CD4-positive, alpha-beta memory T cell (primary cell): Measurements from ENCODE around the gene RNF157. TPM values are rescaled to one million over a fixed set of nuclear protein-coding genes. Genes with fewer than 3 reads are reported as not detected.
A peak's percentile ranks its signal among the peaks of the same experiment; 100 is the strongest.

Experiments
- CTCF ChIA-PET: fragments of 350-600 bp; sonication (Branson Sonifier 250); formaldehyde crosslinking; loops from one replicate; lab custom pipeline; 2021; ENCODE audit warnings: inconsistent platforms; ENCODE audit not compliant: partially characterized antibody; lab: Charles Lee
- POLR2A ChIA-PET: fragments of 350-600 bp; sonication (Branson Sonifier 250); formaldehyde crosslinking; loops from one replicate; lab custom pipeline; 2021; ENCODE audit not compliant: partially characterized antibody; lab: Charles Lee
- DNase-seq, 5 donors: peaks; one replicate each; pipeline versions ENCODE4 v3.0.0 to v3.0.0-alpha.2; 2020 to 2022; ENCODE audit warnings: mixed read lengths in 1 of 5
- H3K27ac ChIP-seq: one replicate; pipeline ENCODE4 v1.7.0; 2013; ENCODE audit warnings: low read depth, low read length
- H3K27me3 ChIP-seq: 2 replicates; pipeline ENCODE4 v1.7.0; 2013; ENCODE audit warnings: mild to moderate bottlenecking, low read length, moderate library complexity; ENCODE audit not compliant: insufficient read depth
- H3K36me3 ChIP-seq: 2 replicates; pipeline ENCODE4 v1.7.0; 2013; ENCODE audit warnings: mild to moderate bottlenecking, low read length, moderate library complexity; ENCODE audit not compliant: insufficient read depth
- H3K4me1 ChIP-seq: 2 replicates; pipeline ENCODE4 v1.7.0; 2013; ENCODE audit warnings: mild to moderate bottlenecking, low read length, moderate library complexity; ENCODE audit not compliant: insufficient read depth
- H3K4me3 ChIP-seq, 2 donors: one replicate each; pipeline ENCODE4 v1.7.0; 2013; ENCODE audit warnings: low read length in 2 of 2, mild to moderate bottlenecking in 1 of 2
- H3K9me3 ChIP-seq, 2 donors: one replicate each; pipeline ENCODE4 v1.7.0; 2013; ENCODE audit warnings: low read length in 2 of 2, control low read depth in 1 of 2; ENCODE audit not compliant: control insufficient read depth in 1 of 2
- H3K27ac Mint-ChIP-seq, 7 donors: one replicate each; pipeline ENCODE4 v1.8.0; 2020 to 2021; ENCODE audit warnings: mixed read lengths in 7 of 7, mild to moderate bottlenecking in 6 of 7, inconsistent platforms in 3 of 7, moderate library complexity in 3 of 7
- H3K27me3 Mint-ChIP-seq, 2 donors: one replicate each; pipeline ENCODE4 v1.8.0; 2020 to 2021; ENCODE audit warnings: mixed read lengths in 2 of 2
- H3K36me3 Mint-ChIP-seq, 2 donors: one replicate each; pipeline ENCODE4 v1.8.0; 2020 to 2021; ENCODE audit warnings: mixed read lengths in 2 of 2, inconsistent platforms in 1 of 2, mild to moderate bottlenecking in 1 of 2
- H3K4me1 Mint-ChIP-seq, 4 donors: one replicate each; pipeline ENCODE4 v1.8.0; 2020 to 2021; ENCODE audit warnings: mixed read lengths in 4 of 4, mild to moderate bottlenecking in 1 of 4
- H3K4me3 Mint-ChIP-seq, 8 donors: one replicate each; pipeline ENCODE4 v1.8.0; 2020 to 2021; ENCODE audit warnings: mixed read lengths in 8 of 8, mild to moderate bottlenecking in 7 of 8, moderate library complexity in 6 of 8, inconsistent platforms in 3 of 8
- H3K9me3 Mint-ChIP-seq, 8 donors: one replicate each; pipeline ENCODE4 v1.8.0; 2020 to 2021; ENCODE audit warnings: mixed read lengths in 8 of 8, mild to moderate bottlenecking in 5 of 8, inconsistent platforms in 3 of 8, moderate library complexity in 1 of 8
- intact Hi-C: fragments of 100-400 bp; cut with micrococcal nuclease; formaldehyde crosslinking; loops from one replicate; pipeline ENCODE4 v1.15.1; 2023
- polyA plus RNA-seq, 2 donors: library from polyadenylated mRNA; unstranded; fragments of 300-500 nt; fragmentation: Illumina TruSeq; gene quantifications; one replicate each; pipeline ENCODE4 v1.2.3, GENCODE V29; 2021
- total RNA-seq, 2 experiments: library from RNA; stranded (reverse); gene quantifications; one replicate each; pipeline ENCODE4 v1.2.3, GENCODE V29; 2021

RNF157 gene
- total and polyA plus RNA-seq, 4 experiments from 2014 or later: 4.0 to 22.5 (median 20.0) TPM

GRCh38 chr17:76274112-76274956 is 34.0 kb upstream of the RNF157 start:
- peaks cover 0 to 1% (median 0%) of the 10 kb centered on the region in 8 donors for H3K9me3 Mint-ChIP-seq
- ChIA-PET CTCF (interaction anchor here (0.9 to 6.1 kb wide), 6 partner anchors 85 to 152 kb away, joined by 4 to 53 read pairs (median 7); no protein-coding TSS in a partner anchor), POLR2A (interaction anchor here (1.1 to 18.5 kb wide), 10 partner anchors 8 to 211 kb away, joined by 3 to 620 read pairs (median 60); partner anchors contain the start of genes EXOC7, FOXJ1, RNF157 and UBALD2)
- intact Hi-C loops: no loop called here
- H3K27ac ChIP-seq: peak overlapping the region; percentile 4
- peaks cover 2 to 9% of the 10 kb centered on the region in 2 donors for H3K36me3 Mint-ChIP-seq
- peaks cover 18 to 64% (median 35%) of the 10 kb centered on the region in 4 donors for H3K4me1 Mint-ChIP-seq
- DNase-seq: no peak
- peaks cover 58% of the 10 kb centered on the region for H3K4me1 ChIP-seq
- peak overlapping the region in 2 of 8 donors; percentile 31 to 39 for H3K4me3 Mint-ChIP-seq
- no peaks in the 10 kb centered on the region for H3K9me3 ChIP-seq
- H3K4me3 ChIP-seq: no peak overlapping the region
- peaks cover 10% of the 10 kb centered on the region for H3K36me3 ChIP-seq
- H3K27me3 Mint-ChIP-seq: no peaks in the 10 kb centered on the region
- no peaks in the 10 kb centered on the region for H3K27me3 ChIP-seq
- H3K27ac Mint-ChIP-seq: peak overlapping the region in 6 of 7 donors; percentile 22 to 91 (median 48)

DNA sequence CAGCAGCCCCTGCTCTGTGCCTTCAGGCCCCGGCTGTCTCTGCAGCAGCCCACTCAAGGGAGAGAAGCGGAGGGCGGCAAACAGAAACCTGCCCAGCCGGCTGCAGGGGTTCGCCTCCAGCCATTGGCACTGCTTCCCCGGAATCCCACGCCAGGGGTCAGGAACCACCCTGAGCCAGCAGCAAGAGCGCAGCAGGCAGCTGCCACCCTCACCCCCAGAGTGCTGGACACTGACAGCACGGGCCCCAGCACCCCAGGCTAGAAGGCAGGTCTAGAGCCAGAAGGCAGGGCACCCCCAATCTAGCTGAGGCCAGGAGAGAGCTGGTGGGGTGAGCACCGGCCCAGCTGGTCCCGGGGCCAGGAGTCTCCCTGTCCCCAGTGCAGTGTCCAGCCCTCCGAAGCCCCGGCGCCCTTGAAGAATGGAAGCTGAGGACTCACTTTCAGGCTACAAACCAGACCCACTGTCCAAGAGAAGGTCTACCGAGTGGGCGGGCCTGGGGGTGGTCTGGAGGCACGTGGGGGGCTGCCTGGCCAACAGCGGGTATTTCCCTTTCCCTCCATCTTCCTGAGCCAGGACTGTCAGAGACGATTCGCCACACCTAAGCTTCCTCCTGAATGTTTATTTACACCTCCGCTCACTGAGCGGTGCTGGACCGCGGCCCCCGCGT is 33.3 kb upstream of the RNF157 start:
- peaks cover 3 to 14% of the 10 kb centered on the region in 2 donors for H3K36me3 Mint-ChIP-seq
- Histone ChIP-seq H3K27me3 (no peaks in the 10 kb centered on the region), H3K4me3 (peak overlapping the region in 1 of 2 donors; percentile 68), H3K4me1 (peaks cover 62% of the 10 kb centered on the region), H3K27ac (peak overlapping the region; percentile 89), H3K36me3 (peaks cover 14% of the 10 kb centered on the region), H3K9me3 (no peaks in the 10 kb centered on the region)
- H3K27ac Mint-ChIP-seq: peak overlapping the region; percentile 84 to 96 (median 94)
- no peak for DNase-seq
- POLR2A ChIA-PET: interaction anchor here (1.4 to 18.5 kb wide), 10 partner anchors 8 to 153 kb away, joined by 4 to 620 read pairs (median 60); partner anchors contain the start of genes FOXJ1, RNF157 and UBALD2
- intact Hi-C loops: no loop called here
- CTCF ChIA-PET: interaction anchor here (2.0 to 6.1 kb wide), 4 partner anchors 90 to 151 kb away, joined by 6 to 53 read pairs (median 14); no protein-coding TSS in a partner anchor
- peaks cover 18 to 71% (median 41%) of the 10 kb centered on the region in 4 donors for H3K4me1 Mint-ChIP-seq
- H3K9me3 Mint-ChIP-seq: peaks cover 0 to 1% (median 0%) of the 10 kb centered on the region in 8 donors
- no peaks in the 10 kb centered on the region for H3K27me3 Mint-ChIP-seq
- H3K4me3 Mint-ChIP-seq: peak overlapping the region in 2 of 8 donors; percentile 78 to 90

- no peaks in the 10 kb centered on the region for H3K9me3 ChIP-seq
- CTCF ChIA-PET: interaction anchor here (1.4 to 6.1 kb wide), 6 partner anchors 26 to 149 kb away, joined by 5 to 53 read pairs (median 6); no protein-coding TSS in a partner anchor
Measured at GRCh38 chr17:76272541-76273444, 32.5 kb upstream of the RNF157 start.

DNA sequence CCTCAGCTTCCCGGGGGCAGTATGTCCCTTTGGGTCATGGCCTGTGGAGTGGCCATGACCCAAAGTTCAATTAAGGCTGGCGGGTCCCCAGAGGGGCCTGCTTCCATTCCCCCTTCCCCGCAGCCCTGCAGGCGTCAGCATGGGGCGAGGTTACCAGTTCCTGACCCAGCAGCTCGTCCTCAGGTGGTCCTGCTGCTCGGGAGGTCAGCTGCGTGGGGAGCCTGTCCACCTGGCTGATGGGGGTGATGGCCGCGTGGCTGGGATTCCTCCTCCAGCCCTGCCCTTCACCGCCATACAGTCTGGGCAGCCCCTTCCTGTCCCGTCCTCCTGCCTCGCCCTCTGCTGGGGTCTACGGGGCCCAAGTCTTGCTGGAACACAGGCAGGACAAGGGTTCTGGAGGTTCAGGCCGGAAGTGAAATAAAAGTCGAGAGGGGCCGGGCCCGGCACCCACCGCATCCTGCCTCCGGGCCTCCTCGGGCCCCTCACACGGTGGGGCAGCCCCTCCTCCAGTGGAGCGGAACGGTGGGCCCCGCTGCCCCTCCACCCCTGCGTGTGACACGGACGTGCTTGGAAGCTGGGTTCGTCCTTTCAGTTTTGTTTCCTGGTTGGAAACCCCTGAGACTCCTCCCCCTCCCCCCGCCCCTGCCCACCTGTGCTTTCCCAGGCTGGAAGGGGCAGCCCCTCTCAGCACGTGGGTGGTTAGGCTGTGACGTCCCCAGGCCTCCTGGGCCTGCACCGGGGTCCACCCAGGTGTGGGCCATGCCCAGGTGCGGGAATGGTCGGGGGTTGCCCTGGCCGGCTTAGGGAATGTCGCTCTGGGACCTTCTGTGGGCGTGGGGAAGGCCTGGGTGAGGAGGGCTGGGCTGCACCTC is 31.6 kb upstream of the RNF157 start:
- peak overlapping the region; percentile 78 to 90 (median 82) for H3K4me3 Mint-ChIP-seq
- intact Hi-C loops: no loop called here
- Histone ChIP-seq H3K36me3 (peaks cover 17% of the 10 kb centered on the region), H3K27ac (peak overlapping the region; percentile 89), H3K4me3 (peak overlapping the region in 1 of 2 donors; percentile 68), H3K9me3 (no peaks in the 10 kb centered on the region), H3K4me1 (peaks cover 79% of the 10 kb centered on the region), H3K27me3 (no peaks in the 10 kb centered on the region)
- no peaks in the 10 kb centered on the region for H3K27me3 Mint-ChIP-seq
- peak; percentile 56 to 85 (median 59) for DNase-seq
- peaks cover 21 to 86% (median 48%) of the 10 kb centered on the region in 4 donors for H3K4me1 Mint-ChIP-seq
- peaks cover 13 to 28% of the 10 kb centered on the region in 2 donors for H3K36me3 Mint-ChIP-seq
- CTCF ChIA-PET: interaction anchor here (0.8 to 6.3 kb wide), 9 partner anchors 7 to 155 kb away, joined by 3 to 53 read pairs (median 5); no protein-coding TSS in a partner anchor
- POLR2A ChIA-PET: interaction anchor here (1.4 to 18.5 kb wide), 16 partner anchors 6 to 168 kb away, joined by 4 to 620 read pairs (median 26); partner anchors contain the start of genes EXOC7, FOXJ1, RNF157 and UBALD2
- H3K9me3 Mint-ChIP-seq: peaks cover 0 to 1% (median 0%) of the 10 kb centered on the region in 8 donors
- H3K27ac Mint-ChIP-seq: peak overlapping the region; percentile 86 to 96 (median 92)

More at GRCh38 chr17:76272541-76273444, 32.5 kb upstream of the RNF157 start:
- Mint-ChIP-seq H3K36me3 (peaks cover 10 to 22% of the 10 kb centered on the region in 2 donors), H3K4me1 (peaks cover 24 to 79% (median 47%) of the 10 kb centered on the region in 4 donors), H3K4me3 (peak overlapping the region; percentile 78 to 90 (median 82)), H3K27me3 (no peaks in the 10 kb centered on the region), H3K27ac (peak overlapping the region; percentile 85 to 96 (median 94)), H3K9me3 (peaks cover 0 to 1% (median 0%) of the 10 kb centered on the region in 8 donors)
- no peaks in the 10 kb centered on the region for H3K27me3 ChIP-seq
- peak overlapping the region; percentile 89 for H3K27ac ChIP-seq
- intact Hi-C loops: no loop called here
- H3K4me3 ChIP-seq: peak overlapping the region in 1 of 2 donors; percentile 68
- H3K4me1 ChIP-seq: peaks cover 70% of the 10 kb centered on the region
- peaks cover 14% of the 10 kb centered on the region for H3K36me3 ChIP-seq
- DNase-seq: peak in 3 of 5 donors; percentile 28 to 69 (median 46)
- POLR2A ChIA-PET: interaction anchor here (1.4 to 18.5 kb wide), 15 partner anchors 7 to 169 kb away, joined by 4 to 620 read pairs (median 25); partner anchors contain the start of genes EXOC7, FOXJ1, RNF157 and UBALD2

DNA sequence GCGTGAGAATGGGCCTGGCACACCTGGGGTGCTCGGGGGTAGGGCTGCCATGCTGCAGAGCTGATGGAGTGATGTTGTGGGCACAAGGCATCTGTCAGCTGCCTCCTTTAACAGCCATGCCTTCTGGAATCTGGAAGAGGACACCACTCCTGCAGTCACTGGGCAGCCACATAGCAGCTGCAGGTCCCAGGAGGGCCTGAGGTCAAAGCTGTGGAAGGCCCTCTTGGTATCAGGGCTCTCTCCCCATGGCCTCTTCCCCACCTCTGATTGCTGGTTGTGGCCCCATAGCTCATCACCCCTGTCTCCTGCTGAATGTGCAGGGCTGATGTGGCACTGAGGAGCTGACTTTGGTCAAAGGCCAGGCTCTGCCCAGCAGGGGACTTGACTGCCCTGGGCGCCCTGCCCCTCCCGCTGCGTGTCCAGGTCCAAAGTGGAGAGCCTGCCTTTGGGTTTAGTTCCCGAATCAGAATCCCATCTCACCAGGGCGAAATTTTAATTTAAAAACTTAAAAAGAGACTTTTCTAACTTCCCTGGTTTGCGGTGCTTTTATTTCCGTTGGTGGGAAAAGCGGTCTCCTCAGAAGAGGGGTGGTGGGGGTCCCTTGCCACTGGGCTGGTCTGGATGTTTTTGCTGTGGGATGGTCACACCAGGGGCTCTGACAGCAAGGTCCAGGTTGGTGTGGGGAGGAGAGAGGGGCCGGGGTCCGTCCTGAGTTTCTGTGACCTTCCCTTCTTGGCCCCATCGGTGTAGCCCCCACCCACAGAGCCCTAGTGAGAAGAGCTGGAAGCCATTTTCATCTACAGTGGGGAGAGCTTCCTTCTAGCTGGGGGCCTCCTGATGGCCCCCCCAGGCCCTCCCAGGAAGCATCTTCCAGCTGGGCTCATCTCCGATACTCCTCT is 30.7 kb upstream of the RNF157 start:
- peaks cover 13 to 34% of the 10 kb centered on the region in 2 donors for H3K36me3 Mint-ChIP-seq
- peaks cover 0 to 1% (median 0%) of the 10 kb centered on the region in 8 donors for H3K9me3 Mint-ChIP-seq
- peaks cover 19 to 82% (median 47%) of the 10 kb centered on the region in 4 donors for H3K4me1 Mint-ChIP-seq
- H3K4me3 ChIP-seq: peak overlapping the region in 1 of 2 donors; percentile 68
- H3K9me3 ChIP-seq: no peaks in the 10 kb centered on the region
- H3K27me3 Mint-ChIP-seq: no peaks in the 10 kb centered on the region
- H3K27me3 ChIP-seq: no peaks in the 10 kb centered on the region
- H3K27ac ChIP-seq: peak overlapping the region; percentile 89
- ChIA-PET POLR2A (interaction anchor here (0.9 to 18.5 kb wide), 16 partner anchors 8 to 168 kb away, joined by 3 to 620 read pairs (median 23); partner anchors contain the start of genes EXOC7, FOXJ1 and RNF157), CTCF (interaction anchor here (0.8 to 6.3 kb wide), 9 partner anchors 8 to 154 kb away, joined by 3 to 53 read pairs (median 5); no protein-coding TSS in a partner anchor)
- DNase-seq: peak in 1 of 5 donors; percentile 43
- peaks cover 85% of the 10 kb centered on the region for H3K4me1 ChIP-seq
- H3K4me3 Mint-ChIP-seq: peak overlapping the region; percentile 65 to 90 (median 80)
- H3K27ac Mint-ChIP-seq: peak overlapping the region; percentile 85 to 96 (median 87)
- H3K36me3 ChIP-seq: peaks cover 24% of the 10 kb centered on the region
- intact Hi-C loops: no loop called here
